ENCODE results near the gene COA7. TPM values are rescaled to one million over a fixed set of nuclear protein-coding genes. Genes with fewer than 3 reads are reported as not detected.
A peak's percentile ranks its signal among the peaks of the same experiment; 100 is the strongest.

Gene COA7
- total and polyA plus RNA-seq, 2 experiments from 2014 or later, result 8.9 to 19.0 TPM

DNA sequence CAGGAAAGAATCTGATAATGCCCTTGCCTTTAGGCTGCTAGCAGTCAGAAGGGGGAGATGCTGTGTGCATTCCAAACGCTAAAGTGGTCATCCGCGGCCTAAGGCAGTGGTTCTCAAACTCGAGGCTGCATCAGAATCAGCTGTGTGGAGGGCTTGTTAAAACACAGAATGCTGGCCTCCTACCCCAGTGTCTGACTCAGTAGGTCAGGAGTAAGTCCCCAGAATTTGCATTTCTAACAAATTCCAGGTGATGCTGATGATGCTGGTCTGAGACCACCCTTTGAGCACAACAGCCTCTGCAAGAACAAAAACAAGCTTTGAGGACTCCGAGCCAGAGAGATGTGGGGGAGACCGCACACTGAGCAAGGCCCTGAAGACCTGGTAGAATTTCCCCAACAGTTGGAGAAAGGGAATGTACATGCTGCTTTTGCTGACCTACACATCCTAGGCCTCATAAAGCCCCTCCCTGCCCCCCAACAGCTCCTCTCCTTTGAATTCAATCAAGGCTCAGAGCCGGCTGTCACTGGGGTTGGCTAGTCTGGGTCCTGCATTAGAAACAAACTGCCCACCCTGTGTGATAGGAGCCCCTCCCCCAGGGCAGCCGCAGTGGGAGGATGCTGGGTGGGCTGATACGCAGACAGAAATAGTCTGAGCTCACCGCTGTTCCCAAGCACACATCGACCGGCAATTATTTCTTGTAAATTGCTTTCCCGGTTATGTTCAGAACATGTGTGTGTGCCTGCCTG is 38.1 kb downstream of the COA7 start:
- Histone ChIP-seq H2AFZ (no peak overlapping the region), H3K9me3 (ENCODE audit: low read depth) (no peaks in the 10 kb centered on the region), H3K4me2 (no peak overlapping the region), H3K4me1 (ENCODE audit: insufficient read depth) (peaks cover 19% of the 10 kb centered on the region), H3K27ac (peak overlapping the region; percentile 29), H3K27me3 (no peaks in the 10 kb centered on the region), H4K20me1 (ENCODE audit: insufficient read depth, poor library complexity, severe bottlenecking) (no peaks in the 10 kb centered on the region), H3K36me3 (replicated peaks; ENCODE audit: insufficient read depth, low read depth) (no peaks in the 10 kb centered on the region), H3K4me3 (no peak overlapping the region), H3K9me2 (replicated peaks; ENCODE audit: insufficient read depth) (no peaks in the 10 kb centered on the region), H3K79me2 (no peaks in the 10 kb centered on the region)
- 46% methylated on average over 13 of the region's 13 CpGs for WGBS (ENCODE audit: low lambda C conversion rate, missing lambda C conversion rate)
- TF ChIP-seq, protein P1, sequence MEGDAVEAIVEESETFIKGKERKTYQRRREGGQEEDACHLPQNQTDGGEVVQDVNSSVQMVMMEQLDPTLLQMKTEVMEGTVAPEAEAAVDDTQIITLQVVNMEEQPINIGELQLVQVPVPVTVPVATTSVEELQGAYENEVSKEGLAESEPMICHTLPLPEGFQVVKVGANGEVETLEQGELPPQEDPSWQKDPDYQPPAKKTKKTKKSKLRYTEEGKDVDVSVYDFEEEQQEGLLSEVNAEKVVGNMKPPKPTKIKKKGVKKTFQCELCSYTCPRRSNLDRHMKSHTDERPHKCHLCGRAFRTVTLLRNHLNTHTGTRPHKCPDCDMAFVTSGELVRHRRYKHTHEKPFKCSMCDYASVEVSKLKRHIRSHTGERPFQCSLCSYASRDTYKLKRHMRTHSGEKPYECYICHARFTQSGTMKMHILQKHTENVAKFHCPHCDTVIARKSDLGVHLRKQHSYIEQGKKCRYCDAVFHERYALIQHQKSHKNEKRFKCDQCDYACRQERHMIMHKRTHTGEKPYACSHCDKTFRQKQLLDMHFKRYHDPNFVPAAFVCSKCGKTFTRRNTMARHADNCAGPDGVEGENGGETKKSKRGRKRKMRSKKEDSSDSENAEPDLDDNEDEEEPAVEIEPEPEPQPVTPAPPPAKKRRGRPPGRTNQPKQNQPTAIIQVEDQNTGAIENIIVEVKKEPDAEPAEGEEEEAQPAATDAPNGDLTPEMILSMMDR (IDR thresholded peaks at IDR 0.05; ENCODE audit: poor library complexity), result no peak
- TF ChIP-seq EZH2 (IDR thresholded peaks at IDR 0.05; ENCODE audit: borderline replicate concordance) (no peak), EZH2phosphoT487 (IDR thresholded peaks at IDR 0.05; ENCODE audit: low read depth, severe bottlenecking, unreplicated experiment) (no peak)
- DNase-seq (ENCODE audit: low spot score), result no peak

- no peak overlapping the region for H2AFZ ChIP-seq
These were observed 38.8 kb downstream of the COA7 start for GRCh38 chr1:52659356-52659755.

DNA sequence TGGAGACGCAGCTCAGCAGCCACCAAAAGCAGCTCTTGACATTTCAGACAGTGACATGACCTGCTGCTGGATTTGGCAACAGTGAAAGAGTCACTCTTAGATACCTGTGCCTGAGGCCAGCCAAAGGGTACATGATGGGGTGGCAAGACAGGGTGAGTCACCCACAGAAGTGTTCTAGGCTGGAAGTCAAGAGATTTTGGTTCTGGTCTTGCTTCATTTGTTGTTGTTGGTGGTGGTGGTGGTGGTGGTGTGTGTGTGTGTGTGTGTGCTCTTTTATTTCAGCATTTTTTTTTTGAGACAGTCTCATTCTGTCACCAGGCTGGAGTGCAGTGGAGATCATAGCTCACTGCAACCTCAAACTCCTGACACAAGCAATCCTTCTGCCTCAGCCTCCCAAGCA is 39.4 kb downstream of the COA7 start:
- H4K20me1 ChIP-seq (ENCODE audit: insufficient read depth, poor library complexity, severe bottlenecking), result no peaks in the 10 kb centered on the region
- H3K4me1 ChIP-seq (ENCODE audit: insufficient read depth), result peaks cover 14% of the 10 kb centered on the region
- no peak overlapping the region for H2AFZ ChIP-seq
- no peaks in the 10 kb centered on the region for H3K27me3 ChIP-seq
- no peak for DNase-seq (ENCODE audit: low spot score)
- no peaks in the 10 kb centered on the region for H3K9me2 ChIP-seq (replicated peaks; ENCODE audit: insufficient read depth)
- H3K79me2 ChIP-seq, result no peaks in the 10 kb centered on the region
- H3K36me3 ChIP-seq (replicated peaks; ENCODE audit: insufficient read depth, low read depth), result no peaks in the 10 kb centered on the region
- no peak overlapping the region for H3K27ac ChIP-seq
- no peaks in the 10 kb centered on the region for H3K9me3 ChIP-seq (ENCODE audit: low read depth)
- H3K4me3 ChIP-seq, result no peak overlapping the region
- TF ChIP-seq, protein P1 (IDR thresholded peaks at IDR 0.05; ENCODE audit: poor library complexity), result no peak
- TF ChIP-seq EZH2 (IDR thresholded peaks at IDR 0.05; ENCODE audit: borderline replicate concordance) (no peak), EZH2phosphoT487 (IDR thresholded peaks at IDR 0.05; ENCODE audit: low read depth, severe bottlenecking, unreplicated experiment) (no peak)
- WGBS (ENCODE audit: low lambda C conversion rate, missing lambda C conversion rate), result 92% methylated on average over 1 of the region's 1 CpG
- H3K4me2 ChIP-seq, result no peak overlapping the region

More at GRCh38 chr1:52659356-52659755, 38.8 kb downstream of the COA7 start:
- H3K9me2 ChIP-seq (replicated peaks; ENCODE audit: insufficient read depth), result no peaks in the 10 kb centered on the region
- no peak for DNase-seq (ENCODE audit: low spot score)
- no peaks in the 10 kb centered on the region for H3K36me3 ChIP-seq (replicated peaks; ENCODE audit: insufficient read depth, low read depth)
- H3K27ac ChIP-seq, result no peak overlapping the region
- no peaks in the 10 kb centered on the region for H4K20me1 ChIP-seq (ENCODE audit: insufficient read depth, poor library complexity, severe bottlenecking)
- no peaks in the 10 kb centered on the region for H3K27me3 ChIP-seq
- H3K4me3 ChIP-seq, result no peak overlapping the region
- no peak overlapping the region for H3K4me2 ChIP-seq
- TF ChIP-seq EZH2 (IDR thresholded peaks at IDR 0.05; ENCODE audit: borderline replicate concordance) (no peak), EZH2phosphoT487 (IDR thresholded peaks at IDR 0.05; ENCODE audit: low read depth, severe bottlenecking, unreplicated experiment) (no peak)
- TF ChIP-seq, protein P1 (IDR thresholded peaks at IDR 0.05; ENCODE audit: poor library complexity), result no peak
- H3K4me1 ChIP-seq (ENCODE audit: insufficient read depth), result peaks cover 15% of the 10 kb centered on the region
- no peaks in the 10 kb centered on the region for H3K9me3 ChIP-seq (ENCODE audit: low read depth)
- no peaks in the 10 kb centered on the region for H3K79me2 ChIP-seq
- 81% methylated on average over 3 of the region's 3 CpGs for WGBS (ENCODE audit: low lambda C conversion rate, missing lambda C conversion rate)

Measured in hepatocyte (in vitro differentiated cells).